CD4-positive, alpha-beta T cell treated with Interleukin-17A for 4 hours (primary cell): ENCODE results near the gene IRF2BP2.

Experiments
- DNase-seq: peaks from one replicate; pipeline ENCODE4 v3.0.0-alpha.2; 2020; ENCODE audit warnings: mixed read lengths

Gene IRF2BP2

GRCh38 chr1:234633246-234634003, 23.4 kb upstream of the IRF2BP2 start:
- DNase-seq, result no peak

GRCh38 chr1:234632225-234632624, 22.2 kb upstream of the IRF2BP2 start:
- no peak for DNase-seq

GRCh38 chr1:234631721-234632125, 21.7 kb upstream of the IRF2BP2 start:
- DNase-seq, result no peak

DNA sequence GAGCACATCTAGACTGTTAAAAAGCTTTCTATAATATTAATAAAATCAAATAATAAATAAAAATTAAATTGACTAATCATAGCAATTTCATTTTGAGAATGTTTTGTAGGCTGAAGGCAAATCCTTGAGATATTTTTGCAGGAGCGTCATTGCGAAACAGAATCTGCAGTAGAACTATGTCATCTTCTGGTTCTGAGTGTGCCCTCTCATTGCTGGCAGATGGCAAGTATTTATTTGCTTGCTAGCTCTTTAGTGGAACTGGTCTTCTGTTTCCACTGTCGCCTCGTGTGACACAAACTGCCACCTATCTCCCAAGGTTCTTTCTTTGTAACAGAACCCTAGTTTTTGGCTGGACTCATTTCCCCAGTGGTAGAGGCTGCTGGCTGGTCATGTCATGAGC, 19.0 kb upstream of the IRF2BP2 start:
- DNase-seq, result no peak

- DNase-seq, result no peak
These were observed 18.1 kb upstream of the IRF2BP2 start for GRCh38 chr1:234628089-234628488.

- DNase-seq, result no peak
These were observed 17.3 kb upstream of the IRF2BP2 start for GRCh38 chr1:234627009-234627950.

DNA sequence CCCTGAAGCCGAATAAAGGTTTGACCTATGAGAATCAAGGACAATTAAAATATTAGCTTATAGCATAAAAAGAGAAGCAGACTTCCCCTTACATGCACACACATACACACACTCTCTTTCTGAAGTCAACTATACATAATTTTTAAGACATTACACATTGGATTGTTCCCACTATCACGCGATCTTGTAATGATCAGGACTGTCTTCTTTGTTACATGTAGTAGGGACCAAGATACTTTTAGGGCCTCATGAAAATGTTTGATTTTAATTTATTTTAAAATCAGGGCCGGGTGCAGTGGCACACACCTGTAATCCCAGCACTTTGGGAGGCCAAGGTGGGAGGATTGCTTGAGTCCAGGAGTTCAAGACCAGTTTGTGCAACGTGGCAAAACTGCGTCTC, 16.4 kb upstream of the IRF2BP2 start:
- DNase-seq, result no peak

DNA sequence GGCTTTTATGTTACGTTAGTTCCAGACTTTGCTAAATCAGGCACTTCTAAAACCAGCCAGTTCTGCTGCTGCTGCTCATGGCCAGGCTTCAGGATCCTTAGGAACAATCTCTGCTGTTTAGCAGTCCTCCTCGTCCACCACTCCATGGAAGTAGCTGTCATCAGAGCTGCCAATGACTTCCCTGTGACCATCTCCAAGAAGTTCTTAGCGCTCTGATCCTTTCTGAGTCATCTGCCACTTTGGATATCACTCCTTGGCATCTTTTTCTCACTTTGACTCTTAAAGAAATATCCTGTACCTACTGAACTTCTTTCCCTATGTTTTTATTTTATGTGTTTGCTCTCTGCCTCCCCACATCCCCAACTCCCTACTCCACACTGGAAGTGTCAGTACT, 14.7 kb upstream of the IRF2BP2 start:
- DNase-seq, result no peak

GRCh38 chr1:234621657-234622335, 11.8 kb upstream of the IRF2BP2 start:
- DNase-seq, result no peak

- no peak for DNase-seq
These were observed 11.1 kb upstream of the IRF2BP2 start for GRCh38 chr1:234621127-234621468.

- DNase-seq, result no peak
These were observed 10.5 kb upstream of the IRF2BP2 start for GRCh38 chr1:234620272-234621126.

DNA sequence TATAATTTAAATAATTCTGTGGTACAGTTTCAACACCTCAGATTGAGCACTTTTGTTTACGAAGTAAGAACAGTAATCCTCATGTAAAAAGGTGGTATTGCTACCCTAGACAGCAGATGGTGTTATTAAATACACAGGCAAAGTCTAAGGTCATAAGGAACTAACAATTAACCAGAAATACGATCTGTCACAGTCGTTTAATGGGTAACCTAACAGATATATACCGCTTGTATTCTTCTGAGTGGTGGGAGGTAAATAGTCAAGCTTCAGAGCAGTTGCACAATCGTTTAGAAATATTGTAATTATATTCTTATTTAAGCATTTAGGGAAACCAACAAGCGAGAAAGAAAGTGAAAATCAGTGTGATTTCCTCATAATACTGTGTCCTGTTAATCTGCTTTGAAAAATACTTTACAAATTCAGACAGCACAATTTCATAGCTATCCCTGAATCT, 9.8 kb upstream of the IRF2BP2 start:
- DNase-seq, result no peak

DNA sequence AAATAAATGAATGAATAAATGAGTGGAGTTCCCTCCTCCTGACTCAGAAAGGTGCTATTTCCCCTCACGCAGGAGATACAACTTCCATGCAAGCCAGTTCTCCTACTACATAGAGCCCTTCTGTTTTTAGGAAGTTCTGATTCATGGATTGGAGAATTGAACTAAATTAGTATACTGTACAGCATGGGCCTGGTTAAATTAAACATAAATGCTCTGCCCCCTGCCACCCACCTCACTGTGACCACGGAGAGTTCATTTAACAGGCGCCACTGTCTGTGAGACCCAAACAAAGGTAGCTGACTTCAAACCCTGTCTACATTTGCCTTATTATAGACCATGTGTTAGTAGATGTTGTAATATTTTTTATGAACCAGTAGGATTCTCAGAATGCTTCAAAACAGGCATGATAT, 9.1 kb upstream of the IRF2BP2 start:
- DNase-seq, result no peak

- no peak for DNase-seq
These were observed 8.7 kb upstream of the IRF2BP2 start for GRCh38 chr1:234618737-234619049.

DNA sequence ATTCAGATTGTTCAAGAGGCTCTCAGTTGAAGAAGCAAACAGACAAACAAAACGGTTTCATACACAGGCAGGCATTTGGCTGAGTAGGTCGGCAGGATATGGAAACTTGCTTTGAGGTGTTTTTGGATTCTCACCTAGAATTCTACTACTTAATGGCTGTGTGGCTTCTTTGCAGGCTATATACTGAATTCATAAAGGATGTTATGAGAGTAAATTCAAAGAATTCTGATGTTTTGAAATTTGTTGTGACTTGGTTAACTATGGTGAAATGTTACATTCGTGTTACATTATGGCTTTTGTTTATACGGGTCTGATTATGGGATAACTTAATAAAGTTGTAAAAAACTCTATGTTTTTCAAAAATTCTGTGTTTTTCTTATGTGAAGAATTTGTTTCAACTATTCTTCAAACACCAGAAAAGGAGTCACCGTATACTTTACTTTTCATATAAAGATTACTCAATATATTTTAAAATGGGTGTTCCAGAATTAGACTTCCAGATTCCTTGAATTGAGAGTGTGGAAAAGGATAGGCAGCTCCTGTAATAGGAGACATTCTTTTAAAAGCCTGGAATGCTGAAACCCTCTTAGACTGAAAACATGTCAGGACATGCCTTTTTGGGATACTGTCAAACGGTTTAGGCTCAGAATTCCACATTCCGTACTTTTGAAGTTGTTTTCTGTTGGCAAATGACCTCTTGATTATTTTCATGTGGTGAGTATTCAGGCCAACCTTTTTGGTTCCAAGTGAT, 8.2 kb upstream of the IRF2BP2 start:
- no peak for DNase-seq

GRCh38 chr1:234617131-234617985, 7.4 kb upstream of the IRF2BP2 start:
- no peak for DNase-seq

DNA sequence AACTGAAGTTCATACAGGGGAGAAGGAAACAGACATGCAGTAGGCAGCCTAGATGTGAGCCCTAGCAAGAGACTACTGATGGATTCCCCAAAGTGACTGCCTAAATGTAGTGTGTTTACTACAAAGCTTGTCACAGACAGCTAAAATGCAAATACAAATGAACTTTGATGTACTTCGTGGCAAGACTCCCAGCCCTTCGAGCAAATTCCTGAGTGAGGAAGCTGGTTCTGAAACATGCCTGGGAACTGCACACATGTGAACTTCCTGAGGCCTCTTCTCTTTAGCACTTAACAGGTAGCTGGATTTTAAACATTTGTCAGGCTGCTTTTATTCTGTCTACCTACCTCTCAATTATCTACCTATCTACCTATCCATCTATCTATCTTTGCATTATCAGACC, 6.7 kb upstream of the IRF2BP2 start:
- no peak for DNase-seq

DNA sequence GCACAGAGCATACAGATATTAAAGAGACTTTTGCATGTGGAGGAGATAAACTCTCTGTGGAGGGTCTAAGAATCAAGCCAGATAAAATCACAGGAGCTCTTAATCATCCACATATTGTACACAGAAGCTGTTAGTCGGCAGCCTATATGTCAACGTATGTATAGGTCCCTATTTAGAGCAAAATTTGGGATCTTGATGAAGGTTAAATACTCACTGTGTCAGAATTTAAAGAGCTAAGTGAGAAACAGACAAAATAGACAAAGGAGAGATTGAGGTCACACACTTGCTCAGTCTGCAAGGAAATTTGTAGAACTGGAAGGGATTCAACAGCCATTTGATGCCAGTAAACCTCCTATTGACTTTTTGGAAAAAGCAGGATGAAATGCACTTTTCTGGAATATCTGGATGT, 4.1 kb upstream of the IRF2BP2 start:
- DNase-seq, result no peak

- DNase-seq, result peak; percentile 17
These were observed 3.3 kb upstream of the IRF2BP2 start for GRCh38 chr1:234613128-234613875.
